Activated naive CD8-positive, alpha-beta T cell treated with anti-CD3 and anti-CD28 coated beads, Interleukin-2, amount 50 U/mL, for 24 hours (primary cell): Measurements from ENCODE around the gene CPSF4.
"Not testable (repeated sequence)": the region's sequence is repeated elsewhere in the genome, so short reads cannot be mapped to it uniquely, and the experiment has no call there.

Source experiments
- ATAC-seq: fragments of 150-1000 bp; cut with Tn5 transposase; one replicate; pipeline ENCODE4 v1.10.0; 2021
- DNase-seq: peaks from one replicate; pipeline ENCODE4 v3.0.0; 2021
- H3K27ac Mint-ChIP-seq: one replicate; pipeline ENCODE4 v1.8.0; 2021; ENCODE audit warnings: mild to moderate bottlenecking, mixed read lengths
- H3K27me3 Mint-ChIP-seq: one replicate; pipeline ENCODE4 v1.8.0; 2021; ENCODE audit warnings: mixed read lengths
- H3K36me3 Mint-ChIP-seq: one replicate; pipeline ENCODE4 v1.8.0; 2021; ENCODE audit warnings: low read depth, mixed read lengths
- H3K4me1 Mint-ChIP-seq: one replicate; pipeline ENCODE4 v1.8.0; 2021; ENCODE audit warnings: mixed read lengths
- H3K4me3 Mint-ChIP-seq: one replicate; pipeline ENCODE4 v1.8.0; 2021; ENCODE audit warnings: mild to moderate bottlenecking, moderate library complexity, mixed read lengths
- H3K9me3 Mint-ChIP-seq: one replicate; pipeline ENCODE4 v1.8.0; 2021; ENCODE audit warnings: mixed read lengths

The CPSF4 gene

DNA sequence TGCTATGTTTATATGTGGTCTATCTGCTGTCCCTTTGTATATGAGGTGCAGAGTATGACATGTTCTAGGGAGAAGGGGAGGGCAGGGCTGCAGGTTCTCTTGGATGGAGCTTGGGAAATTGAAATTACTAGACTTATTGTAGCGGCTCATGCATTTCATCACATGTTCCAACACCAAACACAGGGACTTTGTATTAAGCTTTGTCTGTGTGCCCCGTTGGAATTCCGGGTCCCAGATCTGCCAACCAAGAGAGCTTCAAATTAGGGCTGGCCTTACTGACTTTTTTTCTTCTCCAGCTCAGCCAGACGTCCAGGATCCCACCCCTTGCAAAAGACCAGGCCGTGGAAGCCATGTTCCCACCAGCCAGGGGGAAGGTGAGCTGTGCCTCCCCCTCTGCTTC is 37.4 kb downstream of the CPSF4 start:
- H3K4me1 Mint-ChIP-seq: peaks cover 45% of the 10 kb centered on the region
- ATAC-seq (no peak), DNase-seq (no peak)
- no peaks in the 10 kb centered on the region for H3K9me3 Mint-ChIP-seq
- no peak overlapping the region for H3K27ac Mint-ChIP-seq
- no peaks in the 10 kb centered on the region for H3K27me3 Mint-ChIP-seq
- H3K4me3 Mint-ChIP-seq: no peak overlapping the region
- H3K36me3 Mint-ChIP-seq: peaks cover 16% of the 10 kb centered on the region

GRCh38 chr7:99478464-99479440 is 40.0 kb downstream of the CPSF4 start:
- no peak for DNase-seq
- Mint-ChIP-seq H3K4me1 (peaks cover 29% of the 10 kb centered on the region), H3K27me3 (no peaks in the 10 kb centered on the region), H3K27ac (peak overlapping the region; percentile 22), H3K36me3 (peaks cover 21% of the 10 kb centered on the region), H3K9me3 (no peaks in the 10 kb centered on the region), H3K4me3 (no peak overlapping the region)
- peak; percentile 24 for ATAC-seq

DNA sequence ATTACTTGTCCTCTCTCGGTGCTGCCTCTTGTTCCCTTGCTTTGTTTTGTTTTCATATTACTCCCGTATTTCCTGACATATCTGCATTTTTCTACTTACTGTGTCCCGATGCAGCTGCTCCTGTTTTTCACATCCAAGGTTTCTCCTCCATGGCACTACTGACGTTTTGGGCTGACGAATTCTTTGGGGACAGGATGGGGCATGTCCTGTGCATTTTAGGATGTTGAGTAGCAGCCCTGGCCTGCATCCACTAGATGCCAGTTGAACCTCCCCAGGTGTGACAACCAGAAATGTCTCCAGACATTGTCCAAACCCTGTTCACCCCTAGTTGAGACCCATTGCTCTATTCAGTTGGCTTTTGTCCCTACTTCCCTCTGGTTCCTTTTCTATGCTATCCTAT is 46.4 kb downstream of the CPSF4 start:
- ATAC-seq (no peak), DNase-seq (no peak)
- H3K36me3 Mint-ChIP-seq: peaks cover 36% of the 10 kb centered on the region

DNA sequence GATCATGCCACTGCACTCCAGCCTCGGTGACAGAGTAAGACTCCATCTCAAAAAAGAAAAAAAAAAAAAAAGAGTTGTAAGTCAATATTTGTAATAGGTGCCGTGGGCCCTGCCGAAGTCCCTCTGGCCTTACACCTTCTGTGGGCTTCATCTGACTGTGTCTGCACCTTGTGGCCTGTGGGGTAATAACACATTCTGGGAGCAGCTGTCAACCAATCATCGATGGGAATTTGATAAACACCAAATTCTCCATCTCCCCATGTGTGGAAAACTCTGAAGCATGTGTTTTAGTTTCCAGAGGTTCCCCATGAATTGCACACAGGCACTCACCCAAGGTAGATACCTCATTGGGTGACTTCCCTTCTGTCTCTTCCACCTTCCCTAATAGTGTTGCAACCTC is 50.5 kb downstream of the CPSF4 start:
- ATAC-seq: no peak
- Mint-ChIP-seq H3K27me3 (no peaks in the 10 kb centered on the region), H3K36me3 (peaks cover 50% of the 10 kb centered on the region), H3K4me3 (no peak overlapping the region), H3K4me1 (no peaks in the 10 kb centered on the region), H3K27ac (no peak overlapping the region), H3K9me3 (peaks cover 14% of the 10 kb centered on the region)
- no peak for DNase-seq

More for the DNA sequence above, 46.4 kb downstream of the CPSF4 start:
- H3K4me3 Mint-ChIP-seq: no peak overlapping the region
- H3K27me3 Mint-ChIP-seq: no peaks in the 10 kb centered on the region
- no peaks in the 10 kb centered on the region for H3K4me1 Mint-ChIP-seq
- no peaks in the 10 kb centered on the region for H3K9me3 Mint-ChIP-seq
- no peak overlapping the region for H3K27ac Mint-ChIP-seq

- Mint-ChIP-seq H3K27ac (no peak overlapping the region), H3K9me3 (peaks cover 16% of the 10 kb centered on the region), H3K27me3 (no peaks in the 10 kb centered on the region), H3K4me3 (no peak overlapping the region), H3K4me1 (no peaks in the 10 kb centered on the region), H3K36me3 (peaks cover 60% of the 10 kb centered on the region)
- ATAC-seq (no peak), DNase-seq (no peak)
These were observed 52.1 kb downstream of the CPSF4 start for GRCh38 chr7:99490878-99491277.

GRCh38 chr7:99493823-99494222 is 55.1 kb downstream of the CPSF4 start:
- Mint-ChIP-seq H3K27ac (no peak overlapping the region), H3K27me3 (no peaks in the 10 kb centered on the region), H3K9me3 (peaks cover 16% of the 10 kb centered on the region), H3K36me3 (peaks cover 66% of the 10 kb centered on the region), H3K4me3 (no peak overlapping the region), H3K4me1 (peaks cover 15% of the 10 kb centered on the region)
- DNase-seq: no peak
- no peak for ATAC-seq

DNA sequence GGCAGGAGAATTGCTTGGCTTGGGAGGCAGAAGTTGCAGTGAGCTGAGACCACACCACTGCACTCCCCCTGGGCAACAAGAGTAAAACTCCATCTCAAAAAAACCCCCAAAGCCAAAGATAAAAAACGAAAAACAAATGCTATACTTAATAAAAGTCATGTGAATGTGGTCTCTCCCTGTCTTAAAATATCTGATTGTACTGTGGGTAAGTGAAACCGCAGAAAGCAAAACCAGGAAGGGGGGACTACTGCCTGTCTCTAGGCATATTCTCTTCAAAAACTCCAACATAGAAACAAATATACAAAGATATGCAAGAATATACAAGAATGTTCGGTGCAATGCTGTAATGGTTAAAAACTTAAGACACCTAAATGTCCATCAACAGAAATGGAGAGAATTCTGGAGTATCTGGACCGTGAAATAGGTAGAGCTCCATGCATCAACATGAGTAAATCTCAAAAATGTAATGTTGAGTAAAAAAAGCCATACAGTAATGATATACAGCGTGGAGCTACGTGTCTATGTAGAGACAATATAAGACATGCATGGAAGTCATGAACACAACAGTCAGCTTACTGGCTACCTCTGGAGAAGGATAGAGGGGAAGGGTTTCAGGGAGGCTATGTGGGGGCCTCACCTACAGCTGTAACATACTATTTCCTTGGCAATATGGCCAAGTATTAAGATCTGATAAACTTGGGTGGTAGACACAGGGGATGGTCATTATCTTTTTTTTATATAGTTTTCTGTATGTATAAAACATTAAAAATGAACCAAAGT is 59.2 kb downstream of the CPSF4 start:
- H3K27me3 Mint-ChIP-seq: no peaks in the 10 kb centered on the region
- H3K4me1 Mint-ChIP-seq: peaks cover 28% of the 10 kb centered on the region
- peak overlapping the region; percentile 73 for H3K27ac Mint-ChIP-seq
- H3K36me3 Mint-ChIP-seq: peaks cover 52% of the 10 kb centered on the region
- H3K9me3 Mint-ChIP-seq: peaks cover 17% of the 10 kb centered on the region
- peak overlapping the region; percentile 100 for H3K4me3 Mint-ChIP-seq
- ATAC-seq (no peak), DNase-seq (no peak)

DNA sequence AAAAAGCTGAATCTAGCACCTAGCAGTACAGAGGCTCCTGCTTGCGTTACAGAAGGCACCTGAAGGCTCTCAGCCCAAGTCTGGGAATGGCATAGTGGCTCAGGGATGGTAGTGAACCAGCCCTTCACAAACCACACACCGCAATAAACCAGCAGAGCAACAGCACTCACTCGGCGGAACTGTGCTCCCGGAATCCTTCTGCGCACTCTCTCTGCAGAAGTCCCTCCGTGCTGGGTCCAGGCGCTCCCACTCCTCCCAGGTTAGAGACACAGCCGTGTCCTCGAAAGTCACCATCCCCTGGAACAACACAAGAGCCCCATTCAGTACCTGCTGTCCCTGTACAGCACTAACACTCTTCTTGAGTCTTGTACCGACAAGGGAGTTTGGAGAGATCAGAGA is 59.8 kb downstream of the CPSF4 start:
- DNase-seq (no peak), ATAC-seq (no peak)
- Mint-ChIP-seq H3K36me3 (peaks cover 46% of the 10 kb centered on the region), H3K9me3 (peaks cover 13% of the 10 kb centered on the region), H3K4me1 (peaks cover 30% of the 10 kb centered on the region), H3K27ac (peak overlapping the region; percentile 80), H3K4me3 (peak overlapping the region; percentile 100), H3K27me3 (no peaks in the 10 kb centered on the region)

DNA sequence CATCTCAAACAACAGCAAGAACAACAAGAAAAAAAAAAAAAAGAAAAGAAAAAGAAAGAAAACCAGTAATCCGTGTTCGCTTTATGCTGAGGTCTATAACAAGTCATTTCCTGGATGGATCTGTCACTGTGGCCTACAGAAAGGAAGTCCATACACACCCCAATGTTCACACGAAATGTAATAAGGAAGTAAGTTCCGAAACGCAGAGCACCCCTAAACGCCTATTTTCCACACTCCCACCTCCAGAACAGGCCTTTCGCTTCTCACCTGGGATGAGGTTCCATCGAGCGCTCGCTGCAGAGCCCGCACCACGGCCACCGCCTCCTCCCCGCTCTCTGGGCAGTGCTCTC is 60.6 kb downstream of the CPSF4 start:
- Mint-ChIP-seq H3K4me3 (peak overlapping the region; percentile 100), H3K27ac (peak overlapping the region; percentile 100), H3K4me1 (peaks cover 30% of the 10 kb centered on the region), H3K27me3 (no peaks in the 10 kb centered on the region), H3K9me3 (peaks cover 5% of the 10 kb centered on the region), H3K36me3 (peaks cover 38% of the 10 kb centered on the region)
- ATAC-seq: no peak
- no peak for DNase-seq

DNA sequence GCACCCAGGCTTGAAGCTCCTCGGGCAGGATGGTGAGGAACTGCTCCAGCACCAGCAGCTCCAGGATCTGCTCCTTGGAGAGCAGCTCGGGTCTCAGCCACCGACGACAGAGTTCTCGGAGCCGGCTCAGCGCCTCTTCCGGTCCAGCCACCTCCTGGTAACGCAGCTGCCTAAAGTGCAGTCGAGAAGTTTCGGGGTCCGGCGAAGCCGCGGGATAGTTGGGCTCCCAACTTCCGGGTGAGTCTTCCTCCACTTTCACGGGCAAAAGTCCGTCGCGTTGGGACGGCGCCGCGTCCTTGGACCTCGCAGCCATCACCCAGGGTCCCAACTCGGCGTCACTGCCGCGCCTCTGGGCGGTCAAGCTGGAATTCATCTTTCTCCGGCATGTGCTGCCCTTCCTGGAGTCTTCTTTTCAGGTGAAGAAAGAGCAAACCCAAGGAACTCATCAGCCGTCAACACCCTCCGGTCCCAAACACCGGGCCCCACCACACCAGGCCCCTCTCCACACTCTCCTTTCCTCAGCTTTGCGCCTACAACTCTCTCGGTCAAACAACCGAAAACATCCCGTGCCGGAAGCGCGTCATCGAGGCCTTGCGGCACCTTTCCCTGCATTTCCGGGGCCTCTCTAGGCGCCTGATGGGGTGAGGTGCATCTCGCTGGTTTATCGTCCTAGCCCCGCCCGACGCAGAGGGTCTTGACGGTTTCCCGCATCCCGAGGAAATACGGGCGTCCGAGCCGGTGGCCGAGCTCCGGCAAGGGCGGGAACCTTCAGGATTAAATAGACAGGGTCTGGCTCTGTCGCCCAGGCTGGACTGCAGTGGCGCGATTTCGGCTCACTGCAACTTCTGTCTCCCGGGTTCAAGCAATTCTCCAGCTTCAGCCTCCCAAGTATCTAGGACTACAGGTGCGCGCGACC is 61.2 kb downstream of the CPSF4 start, which contains the start of gene ZNF394:
Gene ZNF394 (minus strand): TSS at position 561 of the 916 bp plus-strand sequence. CDS start 188 bp downstream, at position 373.
- peaks cover 32% of the 10 kb centered on the region for H3K4me1 Mint-ChIP-seq
- H3K9me3 Mint-ChIP-seq: peaks cover 4% of the 10 kb centered on the region
- peak within 1 kb of the TSS; percentile 100 for H3K27ac Mint-ChIP-seq
- DNase-seq (peak; percentile 90), ATAC-seq (peak; percentile 60)
- H3K36me3 Mint-ChIP-seq: peaks cover 32% of the 10 kb centered on the region
- peak within 1 kb of the TSS; percentile 100 for H3K4me3 Mint-ChIP-seq
- no peaks in the 10 kb centered on the region for H3K27me3 Mint-ChIP-seq

GRCh38 chr7:99500637-99501009 is 61.9 kb downstream of the CPSF4 start:
- Mint-ChIP-seq H3K27ac (peak overlapping the region; percentile 100), H3K4me3 (peak overlapping the region; percentile 100), H3K4me1 (peaks cover 37% of the 10 kb centered on the region), H3K27me3 (no peaks in the 10 kb centered on the region), H3K9me3 (peaks cover 4% of the 10 kb centered on the region), H3K36me3 (peaks cover 27% of the 10 kb centered on the region)
- no peak for DNase-seq
- ATAC-seq: no peak

GRCh38 chr7:99501236-99501635 is 62.5 kb downstream of the CPSF4 start:
- H3K9me3 Mint-ChIP-seq, H3K27me3 Mint-ChIP-seq, DNase-seq, ATAC-seq: not testable (repeated sequence)
- H3K4me1 Mint-ChIP-seq: peaks cover 41% of the 10 kb centered on the region
- H3K27ac Mint-ChIP-seq: peak overlapping the region; percentile 100
- H3K36me3 Mint-ChIP-seq: peaks cover 23% of the 10 kb centered on the region
- peak overlapping the region; percentile 100 for H3K4me3 Mint-ChIP-seq

GRCh38 chr7:99504281-99504602 is 65.5 kb downstream of the CPSF4 start:
- Mint-ChIP-seq H3K4me3 (peak overlapping the region; percentile 97), H3K36me3 (peaks cover 10% of the 10 kb centered on the region), H3K27me3 (no peaks in the 10 kb centered on the region), H3K27ac (peak overlapping the region; percentile 97), H3K4me1 (peaks cover 35% of the 10 kb centered on the region), H3K9me3 (peaks cover 4% of the 10 kb centered on the region)
- ATAC-seq: peak; percentile 87
- no peak for DNase-seq
